ENCODE results near the gene DUOX1.

The DUOX1 gene

DNA sequence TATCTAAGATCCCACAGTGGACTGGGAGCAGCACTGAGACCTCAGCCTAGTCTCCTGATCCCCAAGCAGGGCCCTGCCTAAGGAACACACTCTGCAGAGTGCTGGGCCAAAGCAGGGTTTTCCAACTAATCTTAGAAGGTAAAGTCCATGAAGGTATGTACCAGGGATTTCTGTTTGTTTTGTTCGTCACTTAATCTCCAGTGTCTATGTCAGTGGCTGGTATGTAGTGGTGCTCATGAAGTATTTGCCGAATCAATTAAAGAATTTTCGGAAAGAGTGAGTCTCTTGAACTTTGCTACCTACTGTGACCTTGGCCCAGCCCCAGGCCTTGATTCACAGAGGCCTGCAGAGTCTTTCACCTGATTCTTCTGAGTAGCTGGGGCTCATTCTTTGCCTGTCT is 1.7 kb downstream of the DUOX1 start:
- Histone ChIP-seq H3K4me1 (ENCODE audit: low read length) (no peaks in the 10 kb centered on the region), H3K27me3 (ENCODE audit: low read depth, low read length) (no peaks in the 10 kb centered on the region), H3K9ac (ENCODE audit: low read length) (no peak overlapping the region), H2AFZ (ENCODE audit: low read depth, low read length) (no peak overlapping the region), H3K27ac (ENCODE audit: low read length) (no peak overlapping the region), H3K4me2 (ENCODE audit: low read length) (no peak overlapping the region), H4K20me1 (ENCODE audit: insufficient read depth, low read length) (no peaks in the 10 kb centered on the region), H3K79me2 (ENCODE audit: low read length) (no peaks in the 10 kb centered on the region), H3K4me3 (ENCODE audit: low read length) (no peak overlapping the region), H3K36me3 (replicated peaks; ENCODE audit: low read depth, low read length) (no peaks in the 10 kb centered on the region), H3K9me3 (ENCODE audit: insufficient read depth, low read length) (no peaks in the 10 kb centered on the region)
- TF ChIP-seq, protein P1, sequence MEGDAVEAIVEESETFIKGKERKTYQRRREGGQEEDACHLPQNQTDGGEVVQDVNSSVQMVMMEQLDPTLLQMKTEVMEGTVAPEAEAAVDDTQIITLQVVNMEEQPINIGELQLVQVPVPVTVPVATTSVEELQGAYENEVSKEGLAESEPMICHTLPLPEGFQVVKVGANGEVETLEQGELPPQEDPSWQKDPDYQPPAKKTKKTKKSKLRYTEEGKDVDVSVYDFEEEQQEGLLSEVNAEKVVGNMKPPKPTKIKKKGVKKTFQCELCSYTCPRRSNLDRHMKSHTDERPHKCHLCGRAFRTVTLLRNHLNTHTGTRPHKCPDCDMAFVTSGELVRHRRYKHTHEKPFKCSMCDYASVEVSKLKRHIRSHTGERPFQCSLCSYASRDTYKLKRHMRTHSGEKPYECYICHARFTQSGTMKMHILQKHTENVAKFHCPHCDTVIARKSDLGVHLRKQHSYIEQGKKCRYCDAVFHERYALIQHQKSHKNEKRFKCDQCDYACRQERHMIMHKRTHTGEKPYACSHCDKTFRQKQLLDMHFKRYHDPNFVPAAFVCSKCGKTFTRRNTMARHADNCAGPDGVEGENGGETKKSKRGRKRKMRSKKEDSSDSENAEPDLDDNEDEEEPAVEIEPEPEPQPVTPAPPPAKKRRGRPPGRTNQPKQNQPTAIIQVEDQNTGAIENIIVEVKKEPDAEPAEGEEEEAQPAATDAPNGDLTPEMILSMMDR (IDR thresholded peaks at IDR 0.05; ENCODE audit: low read depth, low read length): no peak
- no peak for TF ChIP-seq EZH2phosphoT487 (IDR thresholded peaks at IDR 0.05; ENCODE audit: low read depth)

DNA sequence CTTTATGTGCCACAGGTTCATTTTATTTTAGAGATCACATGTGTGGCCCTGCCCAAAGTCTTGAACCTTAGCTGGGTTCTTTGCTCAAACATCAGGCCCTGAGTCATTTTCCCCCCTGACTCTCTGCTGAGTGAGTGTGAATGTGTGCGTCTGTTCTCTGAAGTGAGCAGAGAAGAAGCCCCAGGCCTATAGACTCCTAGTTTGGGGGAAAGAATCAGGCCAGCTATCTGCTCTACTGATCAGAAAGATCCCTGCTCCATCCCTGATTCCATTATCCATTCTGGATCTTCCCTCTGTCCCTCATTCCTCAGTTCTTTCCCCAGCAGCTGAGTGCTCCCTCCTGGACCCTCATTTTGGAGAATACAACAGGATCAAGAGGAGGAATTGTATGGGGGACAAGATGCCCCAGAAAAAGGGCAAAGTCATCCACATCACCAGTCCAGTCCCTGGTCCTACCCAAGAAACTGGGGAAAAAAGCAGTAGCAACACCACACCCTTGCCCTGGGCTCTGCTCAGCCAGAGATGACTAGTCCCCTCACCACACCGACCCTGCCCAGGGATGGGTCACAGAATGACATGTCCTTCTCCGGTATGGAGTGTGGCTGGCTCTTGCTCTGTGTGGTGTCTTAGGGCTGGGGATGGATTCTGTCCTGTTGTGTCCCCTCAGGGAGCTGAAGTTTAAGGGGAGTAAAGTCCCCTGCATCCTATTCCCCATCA is 3.2 kb downstream of the DUOX1 start:
- no peak overlapping the region for H3K27ac ChIP-seq (ENCODE audit: low read length)
- no peaks in the 10 kb centered on the region for H3K79me2 ChIP-seq (ENCODE audit: low read length)
- no peaks in the 10 kb centered on the region for H3K9me3 ChIP-seq (ENCODE audit: insufficient read depth, low read length)
- H3K27me3 ChIP-seq (ENCODE audit: low read depth, low read length): no peaks in the 10 kb centered on the region
- no peaks in the 10 kb centered on the region for H3K36me3 ChIP-seq (replicated peaks; ENCODE audit: low read depth, low read length)
- no peak overlapping the region for H2AFZ ChIP-seq (ENCODE audit: low read depth, low read length)
- TF ChIP-seq EZH2phosphoT487 (IDR thresholded peaks at IDR 0.05; ENCODE audit: low read depth): no peak
- TF ChIP-seq, protein P1 (IDR thresholded peaks at IDR 0.05; ENCODE audit: low read depth, low read length): no peak
- no peak overlapping the region for H3K4me3 ChIP-seq (ENCODE audit: low read length)
- H3K4me2 ChIP-seq (ENCODE audit: low read length): no peak overlapping the region
- H3K4me1 ChIP-seq (ENCODE audit: low read length): no peaks in the 10 kb centered on the region
- no peak overlapping the region for H3K9ac ChIP-seq (ENCODE audit: low read length)
- no peaks in the 10 kb centered on the region for H4K20me1 ChIP-seq (ENCODE audit: insufficient read depth, low read length)

DNA sequence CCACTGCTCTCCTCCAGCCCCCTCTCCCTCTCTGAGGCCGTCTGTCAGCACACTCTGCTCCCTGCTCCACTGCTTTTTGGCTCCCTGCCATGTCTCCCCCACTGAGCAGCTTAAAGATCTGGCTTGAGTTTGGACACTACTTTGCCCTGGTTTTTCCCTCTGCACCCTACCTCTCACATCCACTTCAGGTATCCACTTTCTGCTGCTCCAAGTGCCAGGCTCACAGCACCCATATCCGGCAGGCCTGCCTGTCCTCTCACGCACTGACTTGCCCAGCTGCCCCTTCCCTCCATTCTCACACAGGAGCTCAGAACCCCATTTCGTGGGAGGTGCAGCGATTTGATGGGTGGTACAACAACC is 3.7 kb downstream of the DUOX1 start:
- Histone ChIP-seq H3K9me3 (ENCODE audit: insufficient read depth, low read length) (no peaks in the 10 kb centered on the region), H3K4me1 (ENCODE audit: low read length) (no peaks in the 10 kb centered on the region), H3K27ac (ENCODE audit: low read length) (no peak overlapping the region), H3K27me3 (ENCODE audit: low read depth, low read length) (no peaks in the 10 kb centered on the region), H3K9ac (ENCODE audit: low read length) (no peak overlapping the region), H3K36me3 (replicated peaks; ENCODE audit: low read depth, low read length) (no peaks in the 10 kb centered on the region), H3K79me2 (ENCODE audit: low read length) (no peaks in the 10 kb centered on the region), H3K4me3 (ENCODE audit: low read length) (no peak overlapping the region), H4K20me1 (ENCODE audit: insufficient read depth, low read length) (no peaks in the 10 kb centered on the region), H3K4me2 (ENCODE audit: low read length) (no peak overlapping the region), H2AFZ (ENCODE audit: low read depth, low read length) (no peak overlapping the region)
- TF ChIP-seq, protein P1 (IDR thresholded peaks at IDR 0.05; ENCODE audit: low read depth, low read length): no peak
- no peak for TF ChIP-seq EZH2phosphoT487 (IDR thresholded peaks at IDR 0.05; ENCODE audit: low read depth)

DNA sequence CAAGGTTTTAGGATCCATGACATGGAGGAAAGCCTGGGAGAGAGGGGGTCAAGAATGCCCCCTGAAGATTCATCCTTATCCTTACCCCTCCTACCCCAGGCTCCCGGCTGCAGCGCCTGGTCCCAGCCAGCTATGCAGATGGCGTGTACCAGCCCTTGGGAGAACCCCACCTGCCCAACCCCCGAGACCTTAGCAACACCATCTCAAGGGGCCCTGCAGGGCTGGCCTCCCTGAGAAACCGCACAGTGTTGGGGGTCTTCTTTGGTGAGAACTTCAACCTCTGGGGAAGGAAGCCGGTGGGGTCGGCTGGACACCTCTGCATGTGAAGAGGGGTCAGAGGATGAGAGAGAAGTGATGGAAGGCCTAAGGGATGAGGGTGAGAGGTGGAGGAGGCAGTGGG is 4.3 kb downstream of the DUOX1 start:
- no peaks in the 10 kb centered on the region for H3K79me2 ChIP-seq (ENCODE audit: low read length)
- no peaks in the 10 kb centered on the region for H3K36me3 ChIP-seq (replicated peaks; ENCODE audit: low read depth, low read length)
- no peaks in the 10 kb centered on the region for H3K27me3 ChIP-seq (ENCODE audit: low read depth, low read length)

More for the DNA sequence above, 4.3 kb downstream of the DUOX1 start:
- no peak overlapping the region for H3K4me2 ChIP-seq (ENCODE audit: low read length)
- H3K27ac ChIP-seq (ENCODE audit: low read length): no peak overlapping the region
- no peaks in the 10 kb centered on the region for H3K9me3 ChIP-seq (ENCODE audit: insufficient read depth, low read length)
- H3K4me3 ChIP-seq (ENCODE audit: low read length): no peak overlapping the region
- no peaks in the 10 kb centered on the region for H4K20me1 ChIP-seq (ENCODE audit: insufficient read depth, low read length)
- no peak overlapping the region for H2AFZ ChIP-seq (ENCODE audit: low read depth, low read length)
- no peak for TF ChIP-seq EZH2phosphoT487 (IDR thresholded peaks at IDR 0.05; ENCODE audit: low read depth)
- TF ChIP-seq, protein P1 (IDR thresholded peaks at IDR 0.05; ENCODE audit: low read depth, low read length): no peak
- H3K9ac ChIP-seq (ENCODE audit: low read length): no peak overlapping the region
- no peaks in the 10 kb centered on the region for H3K4me1 ChIP-seq (ENCODE audit: low read length)
